ENCODE measurements around the gene CACNA2D3.
"Not testable (repeated sequence)": the region's sequence is repeated elsewhere in the genome, so short reads cannot be mapped to it uniquely, and the experiment has no call there.

CACNA2D3 gene

GRCh38 chr3:54977439-54977838, 855.1 kb downstream of the CACNA2D3 start:
- H3K18ac ChIP-seq (ENCODE audit: low read length), result no peak overlapping the region
- no peak overlapping the region for H3K4ac ChIP-seq (ENCODE audit: low read depth, low read length)
- H3K4me1 ChIP-seq (ENCODE audit: control insufficient read depth, low read depth, low read length), result no peaks in the 10 kb centered on the region
- H2BK15ac ChIP-seq (replicated peaks; ENCODE audit: low read depth), result no peak overlapping the region
- H3K4me2 ChIP-seq (ENCODE audit: low read length), result no peak overlapping the region
- no peak overlapping the region for H3K4me3 ChIP-seq (ENCODE audit: low read length)
- no peak overlapping the region for H3K56ac ChIP-seq (ENCODE audit: low read length)
- no peak overlapping the region for H4K5ac ChIP-seq (ENCODE audit: low read length)
- H2AK5ac ChIP-seq (ENCODE audit: low read length), result no peak overlapping the region
- DNase-seq, result no peak
- no peaks in the 10 kb centered on the region for H3K36me3 ChIP-seq (ENCODE audit: control insufficient read depth, insufficient read depth, low read length)
- H2BK5ac ChIP-seq (ENCODE audit: low read length), result no peak overlapping the region
- no peak overlapping the region for H3K23ac ChIP-seq (ENCODE audit: low read length)
- no peak overlapping the region for H2BK120ac ChIP-seq (ENCODE audit: low read depth, low read length)
- WGBS (ENCODE audit: extremely low coverage, insufficient coverage, low lambda C conversion rate), result no CpG with 5 or more reads among the region's 1 CpG
- H3K9ac ChIP-seq (ENCODE audit: low read length), result no peak overlapping the region
- no peak overlapping the region for H4K8ac ChIP-seq (ENCODE audit: low read depth, low read length)
- H3K79me1 ChIP-seq (ENCODE audit: low read length), result no peaks in the 10 kb centered on the region
- H3K79me2 ChIP-seq (ENCODE audit: control insufficient read depth, insufficient read depth, low read length), result no peaks in the 10 kb centered on the region
- H3K27ac ChIP-seq (ENCODE audit: low read depth, low read length), result no peak overlapping the region
- H3K27me3 ChIP-seq (ENCODE audit: insufficient read depth, low read length, poor library complexity), result no peaks in the 10 kb centered on the region

DNA sequence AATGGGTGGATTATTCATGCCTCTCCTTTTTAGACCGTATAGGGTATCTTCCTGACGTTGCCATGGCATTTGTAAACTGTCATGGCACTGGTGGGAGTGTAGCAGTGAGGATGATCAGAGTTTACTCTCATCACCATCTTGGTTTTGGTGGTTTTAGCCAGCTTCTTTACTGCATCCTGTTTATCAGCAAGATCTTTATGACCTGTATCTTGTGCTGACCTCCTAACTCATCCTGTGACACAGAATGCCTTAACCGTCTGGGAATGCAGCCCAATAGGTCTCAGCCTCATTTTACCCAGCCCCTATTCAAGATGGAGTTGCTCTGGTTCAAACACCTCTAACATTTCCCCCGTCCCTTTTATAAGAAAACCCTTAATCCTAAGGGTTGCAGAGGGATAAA, 855.6 kb downstream of the CACNA2D3 start:
- not testable (repeated sequence) for H3K23ac ChIP-seq (ENCODE audit: low read length); H3K4me2 ChIP-seq (ENCODE audit: low read length); H3K4me1 ChIP-seq (ENCODE audit: control insufficient read depth, low read depth, low read length); H3K4ac ChIP-seq (ENCODE audit: low read depth, low read length); H3K56ac ChIP-seq (ENCODE audit: low read length); H3K36me3 ChIP-seq (ENCODE audit: control insufficient read depth, insufficient read depth, low read length); H2AK5ac ChIP-seq (ENCODE audit: low read length); H2BK15ac ChIP-seq (replicated peaks; ENCODE audit: low read depth); H2BK5ac ChIP-seq (ENCODE audit: low read length); H3K79me2 ChIP-seq (ENCODE audit: control insufficient read depth, insufficient read depth, low read length); H3K18ac ChIP-seq (ENCODE audit: low read length); H2BK120ac ChIP-seq (ENCODE audit: low read depth, low read length); H3K27me3 ChIP-seq (ENCODE audit: insufficient read depth, low read length, poor library complexity); H3K27ac ChIP-seq (ENCODE audit: low read depth, low read length); H3K79me1 ChIP-seq (ENCODE audit: low read length); H3K4me3 ChIP-seq (ENCODE audit: low read length); DNase-seq; H4K5ac ChIP-seq (ENCODE audit: low read length); H4K8ac ChIP-seq (ENCODE audit: low read depth, low read length); H3K9ac ChIP-seq (ENCODE audit: low read length)
- no CpG with 5 or more reads among the region's 4 CpGs for WGBS (ENCODE audit: extremely low coverage, insufficient coverage, low lambda C conversion rate)

- no peak for DNase-seq
- Histone ChIP-seq H3K56ac (ENCODE audit: low read length) (no peak overlapping the region), H2AK5ac (ENCODE audit: low read length) (no peak overlapping the region), H3K9ac (ENCODE audit: low read length) (no peak overlapping the region), H2BK120ac (ENCODE audit: low read depth, low read length) (no peak overlapping the region), H3K4ac (ENCODE audit: low read depth, low read length) (no peak overlapping the region), H3K4me2 (ENCODE audit: low read length) (no peak overlapping the region), H3K36me3 (ENCODE audit: control insufficient read depth, insufficient read depth, low read length) (no peaks in the 10 kb centered on the region), H2BK5ac (ENCODE audit: low read length) (no peak overlapping the region), H3K4me1 (ENCODE audit: control insufficient read depth, low read depth, low read length) (peaks cover 2% of the 10 kb centered on the region), H3K27me3 (ENCODE audit: insufficient read depth, low read length, poor library complexity) (no peaks in the 10 kb centered on the region), H3K27ac (ENCODE audit: low read depth, low read length) (no peak overlapping the region), H3K79me1 (ENCODE audit: low read length) (no peaks in the 10 kb centered on the region), H4K8ac (ENCODE audit: low read depth, low read length) (no peak overlapping the region), H3K18ac (ENCODE audit: low read length) (no peak overlapping the region), H3K23ac (ENCODE audit: low read length) (no peak overlapping the region), H2BK15ac (replicated peaks; ENCODE audit: low read depth) (no peak overlapping the region), H3K79me2 (ENCODE audit: control insufficient read depth, insufficient read depth, low read length) (no peaks in the 10 kb centered on the region), H3K4me3 (ENCODE audit: low read length) (no peak overlapping the region), H4K5ac (ENCODE audit: low read length) (no peak overlapping the region)
- no CpG with 5 or more reads among the region's 4 CpGs for WGBS (ENCODE audit: extremely low coverage, insufficient coverage, low lambda C conversion rate)
Measured at GRCh38 chr3:54982807-54983206, 860.5 kb downstream of the CACNA2D3 start.

- no peak overlapping the region for H2BK5ac ChIP-seq (ENCODE audit: low read length)
- no peak overlapping the region for H3K27ac ChIP-seq (ENCODE audit: low read depth, low read length)
- no peak overlapping the region for H3K4me2 ChIP-seq (ENCODE audit: low read length)
- no peak overlapping the region for H2AK5ac ChIP-seq (ENCODE audit: low read length)
- no peak overlapping the region for H3K4me3 ChIP-seq (ENCODE audit: low read length)
- no peak overlapping the region for H3K56ac ChIP-seq (ENCODE audit: low read length)
- no peaks in the 10 kb centered on the region for H3K79me1 ChIP-seq (ENCODE audit: low read length)
- WGBS (ENCODE audit: extremely low coverage, insufficient coverage, low lambda C conversion rate), result no CpG with 5 or more reads among the region's 5 CpGs
- no peak overlapping the region for H2BK120ac ChIP-seq (ENCODE audit: low read depth, low read length)
- no peak overlapping the region for H3K9ac ChIP-seq (ENCODE audit: low read length)
- no peak overlapping the region for H4K8ac ChIP-seq (ENCODE audit: low read depth, low read length)
- peaks cover 7% of the 10 kb centered on the region for H3K4me1 ChIP-seq (ENCODE audit: control insufficient read depth, low read depth, low read length)
- H3K23ac ChIP-seq (ENCODE audit: low read length), result no peak overlapping the region
- no peaks in the 10 kb centered on the region for H3K79me2 ChIP-seq (ENCODE audit: control insufficient read depth, insufficient read depth, low read length)
- H3K27me3 ChIP-seq (ENCODE audit: insufficient read depth, low read length, poor library complexity), result no peaks in the 10 kb centered on the region
- H3K4ac ChIP-seq (ENCODE audit: low read depth, low read length), result no peak overlapping the region
- peak; percentile 40 for DNase-seq
- H3K18ac ChIP-seq (ENCODE audit: low read length), result peak overlapping the region; percentile 80
- no peak overlapping the region for H4K5ac ChIP-seq (ENCODE audit: low read length)
- H2BK15ac ChIP-seq (replicated peaks; ENCODE audit: low read depth), result no peak overlapping the region
- H3K36me3 ChIP-seq (ENCODE audit: control insufficient read depth, insufficient read depth, low read length), result no peaks in the 10 kb centered on the region
Measured at GRCh38 chr3:54983266-54984099, 861.1 kb downstream of the CACNA2D3 start.

DNA sequence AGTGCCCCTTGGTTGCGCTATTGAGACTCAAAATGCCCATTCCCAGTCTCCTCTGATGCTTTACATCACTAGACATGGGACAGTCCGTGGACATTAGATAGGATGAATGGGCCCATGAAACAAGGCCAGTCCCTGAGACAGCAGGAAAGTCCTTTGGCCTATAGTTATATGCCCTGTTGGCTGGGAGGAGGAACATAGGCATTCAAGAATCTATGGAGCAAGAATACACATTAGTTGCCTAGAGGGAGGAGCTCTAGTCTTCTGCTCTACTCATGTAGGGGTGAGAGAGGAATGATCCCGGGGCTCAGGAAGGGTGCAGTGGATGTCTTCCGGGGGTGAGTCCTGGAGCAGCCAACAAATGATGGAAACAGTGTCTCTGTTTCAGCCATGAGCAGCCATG, 863.5 kb downstream of the CACNA2D3 start:
- Histone ChIP-seq H3K4me3 (ENCODE audit: low read length) (no peak overlapping the region), H3K4me1 (ENCODE audit: control insufficient read depth, low read depth, low read length) (peaks cover 7% of the 10 kb centered on the region), H3K23ac (ENCODE audit: low read length) (no peak overlapping the region), H3K79me2 (ENCODE audit: control insufficient read depth, insufficient read depth, low read length) (no peaks in the 10 kb centered on the region), H3K79me1 (ENCODE audit: low read length) (no peaks in the 10 kb centered on the region), H2BK15ac (replicated peaks; ENCODE audit: low read depth) (no peak overlapping the region), H4K5ac (ENCODE audit: low read length) (no peak overlapping the region), H2AK5ac (ENCODE audit: low read length) (no peak overlapping the region), H4K8ac (ENCODE audit: low read depth, low read length) (no peak overlapping the region), H3K9ac (ENCODE audit: low read length) (no peak overlapping the region), H3K27ac (ENCODE audit: low read depth, low read length) (no peak overlapping the region), H3K36me3 (ENCODE audit: control insufficient read depth, insufficient read depth, low read length) (no peaks in the 10 kb centered on the region), H3K4ac (ENCODE audit: low read depth, low read length) (no peak overlapping the region), H3K4me2 (ENCODE audit: low read length) (no peak overlapping the region), H3K27me3 (ENCODE audit: insufficient read depth, low read length, poor library complexity) (no peaks in the 10 kb centered on the region), H2BK120ac (ENCODE audit: low read depth, low read length) (no peak overlapping the region), H3K56ac (ENCODE audit: low read length) (no peak overlapping the region), H3K18ac (ENCODE audit: low read length) (no peak overlapping the region), H2BK5ac (ENCODE audit: low read length) (no peak overlapping the region)
- no CpG with 5 or more reads among the region's 4 CpGs for WGBS (ENCODE audit: extremely low coverage, insufficient coverage, low lambda C conversion rate)
- no peak for DNase-seq

GRCh38 chr3:54986294-54986693, 863.9 kb downstream of the CACNA2D3 start:
- no peak overlapping the region for H2BK5ac ChIP-seq (ENCODE audit: low read length)
- H3K27ac ChIP-seq (ENCODE audit: low read depth, low read length), result no peak overlapping the region
- no peak overlapping the region for H3K4ac ChIP-seq (ENCODE audit: low read depth, low read length)
- H3K4me1 ChIP-seq (ENCODE audit: control insufficient read depth, low read depth, low read length), result peaks cover 7% of the 10 kb centered on the region
- H3K79me1 ChIP-seq (ENCODE audit: low read length), result no peaks in the 10 kb centered on the region
- no peak overlapping the region for H3K4me3 ChIP-seq (ENCODE audit: low read length)
- H2BK120ac ChIP-seq (ENCODE audit: low read depth, low read length), result no peak overlapping the region
- H3K4me2 ChIP-seq (ENCODE audit: low read length), result no peak overlapping the region
- H3K9ac ChIP-seq (ENCODE audit: low read length), result no peak overlapping the region
- H2AK5ac ChIP-seq (ENCODE audit: low read length), result no peak overlapping the region
- no peak overlapping the region for H2BK15ac ChIP-seq (replicated peaks; ENCODE audit: low read depth)
- H3K27me3 ChIP-seq (ENCODE audit: insufficient read depth, low read length, poor library complexity), result no peaks in the 10 kb centered on the region
- WGBS (ENCODE audit: extremely low coverage, insufficient coverage, low lambda C conversion rate), result no CpG with 5 or more reads among the region's 4 CpGs
- H4K8ac ChIP-seq (ENCODE audit: low read depth, low read length), result no peak overlapping the region
- no peak overlapping the region for H4K5ac ChIP-seq (ENCODE audit: low read length)
- H3K79me2 ChIP-seq (ENCODE audit: control insufficient read depth, insufficient read depth, low read length), result no peaks in the 10 kb centered on the region
- H3K23ac ChIP-seq (ENCODE audit: low read length), result no peak overlapping the region
- no peak for DNase-seq
- no peak overlapping the region for H3K18ac ChIP-seq (ENCODE audit: low read length)
- no peak overlapping the region for H3K56ac ChIP-seq (ENCODE audit: low read length)
- no peaks in the 10 kb centered on the region for H3K36me3 ChIP-seq (ENCODE audit: control insufficient read depth, insufficient read depth, low read length)
